ENCODE measurements around the gene TIMP2. TPM values are rescaled to one million over a fixed set of nuclear protein-coding genes. Genes with fewer than 3 reads are reported as not detected.

The TIMP2 gene
- total RNA-seq, 4 donors from 2014 or later, result 187 to 456 (median 339) TPM

GRCh38 chr17:78862073-78863023 is 62.8 kb downstream of the TIMP2 start:
- Histone ChIP-seq H3K4me3 (no peak overlapping the region), H3K9me3 (no peaks in the 10 kb centered on the region), H3K36me3 (peaks cover 0 to 42% (median 0%) of the 10 kb centered on the region in 3 donors), H3K27ac (peak overlapping the region; percentile 67 to 92 (median 78)), H3K27me3 (no peaks in the 10 kb centered on the region), H3K4me1 (peaks cover 0 to 47% (median 13%) of the 10 kb centered on the region in 4 donors)
- WGBS, 2 donors, result 54 to 58% methylated on average over 17 of the region's 17 CpGs
- TF ChIP-seq EP300 (IDR thresholded peaks at IDR 0.05), result peak in 1 of 2 donors; percentile 83
- TF ChIP-seq CTCF (IDR thresholded peaks at IDR 0.05), result no peak
- TF ChIP-seq POLR2A (IDR thresholded peaks at IDR 0.05), result peak in 1 of 2 donors; percentile 18
- peak; percentile 79 to 90 for DNase-seq (ENCODE audit: low spot score in 2 of 2)

- Histone ChIP-seq H3K27me3 (no peaks in the 10 kb centered on the region), H3K27ac (peak overlapping the region; percentile 67 to 92 (median 78)), H3K4me3 (no peak overlapping the region), H3K36me3 (peaks cover 0 to 53% (median 0%) of the 10 kb centered on the region in 3 donors), H3K9me3 (no peaks in the 10 kb centered on the region), H3K4me1 (peaks cover 0 to 36% (median 7%) of the 10 kb centered on the region in 4 donors)
- no peak for TF ChIP-seq CTCF (IDR thresholded peaks at IDR 0.05)
- no peak for TF ChIP-seq EP300 (IDR thresholded peaks at IDR 0.05)
- no peak for TF ChIP-seq POLR2A (IDR thresholded peaks at IDR 0.05)
- no peak for DNase-seq (ENCODE audit: low spot score in 2 of 2)
- 79 to 85% methylated on average over 4 of the region's 4 CpGs for WGBS, 2 donors
Observed at GRCh38 chr17:78861229-78861628, 64.0 kb downstream of the TIMP2 start.

- no peak for DNase-seq (ENCODE audit: low spot score in 2 of 2)
- peaks cover 0 to 21% (median 2%) of the 10 kb centered on the region in 4 donors for H3K4me1 ChIP-seq
- no peaks in the 10 kb centered on the region for H3K9me3 ChIP-seq
- TF ChIP-seq EP300 (IDR thresholded peaks at IDR 0.05) (no peak), POLR2A (IDR thresholded peaks at IDR 0.05) (no peak), CTCF (IDR thresholded peaks at IDR 0.05) (no peak)
- no peaks in the 10 kb centered on the region for H3K27me3 ChIP-seq
- peak overlapping the region in 2 of 4 donors; percentile 10 to 30 for H3K27ac ChIP-seq
- peaks cover 0 to 74% (median 0%) of the 10 kb centered on the region in 3 donors for H3K36me3 ChIP-seq
- WGBS, 2 donors, result 73 to 80% methylated on average over 4 of the region's 4 CpGs
- H3K4me3 ChIP-seq, result no peak overlapping the region
Observed at GRCh38 chr17:78859051-78859450, 66.1 kb downstream of the TIMP2 start.

GRCh38 chr17:78857266-78857665 is 67.9 kb downstream of the TIMP2 start:
- DNase-seq (ENCODE audit: low spot score in 2 of 2), result no peak
- no peak overlapping the region for H3K4me3 ChIP-seq
- H3K4me1 ChIP-seq, result peaks cover 0 to 20% (median under 1%) of the 10 kb centered on the region in 4 donors
- H3K27ac ChIP-seq, result no peak overlapping the region
- no peaks in the 10 kb centered on the region for H3K27me3 ChIP-seq
- H3K36me3 ChIP-seq, result peaks cover 0 to 74% (median 0%) of the 10 kb centered on the region in 3 donors
- WGBS, 2 donors, result 91 to 92% methylated on average over 9 to 14 of the region's 14 CpGs
- TF ChIP-seq POLR2A (IDR thresholded peaks at IDR 0.05) (no peak), EP300 (IDR thresholded peaks at IDR 0.05) (no peak), CTCF (IDR thresholded peaks at IDR 0.05) (no peak)
- H3K9me3 ChIP-seq, result no peaks in the 10 kb centered on the region

All from tibial nerve (tissue), 4 donors.